ENCODE results near the gene TGIF2.
"Not testable (repeated sequence)": the region's sequence is repeated elsewhere in the genome, so short reads cannot be mapped to it uniquely, and the experiment has no call there.

The TGIF2 gene

GRCh38 chr20:36547186-36548005 lies 26.0 kb upstream of the TGIF2 start:
- no peak for DNase-seq

- DNase-seq: no peak
These were observed 25.4 kb upstream of the TGIF2 start for GRCh38 chr20:36548006-36548315.

DNA sequence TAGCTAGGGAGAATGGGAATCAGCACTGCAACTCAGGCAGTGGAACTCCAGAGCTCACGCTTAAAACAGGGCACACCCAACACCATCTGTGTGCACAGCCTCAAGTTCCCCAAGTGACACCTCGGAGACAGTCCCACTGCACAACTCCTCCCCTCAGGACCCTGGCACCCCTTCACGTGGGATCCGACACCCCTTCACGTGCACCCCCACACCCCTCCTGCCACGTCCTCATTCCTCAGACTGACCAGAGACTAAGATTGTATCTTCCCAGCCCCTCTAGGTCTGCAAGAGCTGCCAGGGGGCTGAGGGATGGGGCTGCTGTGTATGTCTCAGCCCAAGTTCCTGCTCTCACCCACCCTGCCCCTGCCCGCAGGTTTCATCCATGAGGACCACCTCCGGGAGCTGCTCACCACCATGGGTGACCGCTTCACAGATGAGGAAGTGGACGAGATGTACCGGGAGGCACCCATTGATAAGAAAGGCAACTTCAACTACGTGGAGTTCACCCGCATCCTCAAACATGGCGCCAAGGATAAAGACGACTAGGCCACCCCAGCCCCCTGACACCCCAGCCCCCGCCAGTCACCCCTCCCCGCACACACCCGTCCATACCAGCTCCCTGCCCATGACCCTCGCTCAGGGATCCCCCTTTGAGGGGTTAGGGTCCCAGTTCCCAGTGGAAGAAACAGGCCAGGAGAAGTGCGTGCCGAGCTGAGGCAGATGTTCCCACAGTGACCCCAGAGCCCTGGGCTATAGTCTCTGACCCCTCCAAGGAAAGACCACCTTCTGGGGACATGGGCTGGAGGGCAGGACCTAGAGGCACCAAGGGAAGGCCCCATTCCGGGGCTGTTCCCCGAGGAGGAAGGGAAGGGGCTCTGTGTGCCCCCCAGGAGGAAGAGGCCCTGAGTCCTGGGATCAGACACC lies 24.4 kb upstream of the TGIF2 start:
- DNase-seq: no peak

DNA sequence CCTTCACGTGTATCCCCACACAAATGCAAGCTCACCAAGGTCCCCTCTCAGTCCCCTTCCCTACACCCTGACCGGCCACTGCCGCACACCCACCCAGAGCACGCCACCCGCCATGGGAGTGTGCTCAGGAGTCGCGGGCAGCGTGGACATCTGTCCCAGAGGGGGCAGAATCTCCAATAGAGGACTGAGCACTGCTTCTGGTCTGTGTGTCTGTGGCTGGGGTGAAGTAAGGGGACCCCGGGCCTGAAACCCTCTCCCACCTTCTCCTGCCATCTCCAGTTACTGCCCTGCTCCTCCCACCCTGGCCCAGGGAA lies 23.8 kb upstream of the TGIF2 start:
- DNase-seq: no peak

DNA sequence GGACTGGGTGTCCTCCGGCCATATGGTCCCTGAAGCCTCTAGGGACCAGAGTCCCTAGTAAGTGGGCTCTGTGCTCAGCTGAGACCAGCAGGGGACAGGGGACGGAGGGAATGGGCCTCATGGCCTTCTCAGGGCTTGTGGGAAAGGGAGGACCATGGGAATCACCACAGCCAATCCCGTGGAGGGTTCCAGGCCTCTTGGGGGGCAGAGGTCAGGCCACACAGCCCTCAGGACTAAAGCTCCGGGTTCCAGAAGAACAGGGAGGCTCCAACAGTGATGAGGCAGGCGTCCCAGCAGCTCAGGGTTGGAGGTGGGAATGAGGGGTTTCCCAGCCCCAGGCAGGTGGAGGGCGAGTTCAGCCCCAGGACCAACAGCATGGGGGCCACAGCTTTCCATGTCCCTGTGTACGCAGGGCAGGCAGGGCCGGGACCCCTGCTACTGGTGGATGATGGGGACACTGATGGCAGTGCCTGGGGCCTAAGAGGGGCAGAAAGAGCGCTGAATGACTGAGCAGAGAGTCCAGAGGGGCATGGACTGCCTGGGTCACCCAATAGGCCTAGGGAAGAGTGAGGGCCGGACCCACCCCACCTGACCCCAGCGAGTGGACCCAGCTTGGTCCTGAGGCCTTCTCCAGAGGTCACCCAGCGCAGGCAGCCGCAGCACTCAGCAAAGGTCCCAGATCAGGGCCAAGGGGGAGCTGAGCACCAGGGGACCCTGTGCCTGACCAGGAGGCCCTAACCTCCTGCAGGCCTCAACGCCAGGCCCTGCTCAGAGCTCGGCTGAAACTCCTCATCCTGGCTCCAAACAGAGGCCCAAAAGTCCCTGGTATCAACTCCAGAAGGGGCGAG lies 23.2 kb upstream of the TGIF2 start:
- no peak for DNase-seq

DNA sequence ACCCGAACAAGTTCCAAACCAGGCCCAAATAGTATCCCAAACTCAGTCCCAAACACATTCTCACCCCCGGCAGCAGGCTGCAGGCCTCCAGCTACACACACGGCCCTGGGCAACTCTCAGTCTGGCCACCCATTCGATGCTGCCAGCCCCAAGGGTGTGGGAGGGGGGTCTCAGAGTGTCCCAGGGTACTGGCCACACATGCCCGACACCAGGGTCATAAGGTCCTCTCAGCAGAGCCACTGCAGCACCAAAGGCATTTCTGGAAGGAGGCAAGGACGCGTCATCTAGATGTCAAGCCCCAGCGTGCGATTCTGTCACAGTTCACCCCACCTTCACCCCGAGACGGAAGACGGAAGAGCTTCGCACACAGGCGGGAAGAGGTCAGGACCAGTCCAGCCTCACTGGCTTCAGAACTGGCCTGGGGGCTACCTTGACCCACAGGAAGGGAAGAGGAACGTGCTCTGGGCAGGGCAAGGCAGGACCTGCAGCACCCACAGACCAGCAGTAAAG lies 22.6 kb upstream of the TGIF2 start:
- no peak for DNase-seq

GRCh38 chr20:36555248-36555647 lies 18.1 kb upstream of the TGIF2 start:
- no peak for DNase-seq

- no peak for DNase-seq
These were observed 10.7 kb upstream of the TGIF2 start for GRCh38 chr20:36562724-36563123.

GRCh38 chr20:36563374-36563773 lies 10.0 kb upstream of the TGIF2 start:
- DNase-seq: no peak

DNA sequence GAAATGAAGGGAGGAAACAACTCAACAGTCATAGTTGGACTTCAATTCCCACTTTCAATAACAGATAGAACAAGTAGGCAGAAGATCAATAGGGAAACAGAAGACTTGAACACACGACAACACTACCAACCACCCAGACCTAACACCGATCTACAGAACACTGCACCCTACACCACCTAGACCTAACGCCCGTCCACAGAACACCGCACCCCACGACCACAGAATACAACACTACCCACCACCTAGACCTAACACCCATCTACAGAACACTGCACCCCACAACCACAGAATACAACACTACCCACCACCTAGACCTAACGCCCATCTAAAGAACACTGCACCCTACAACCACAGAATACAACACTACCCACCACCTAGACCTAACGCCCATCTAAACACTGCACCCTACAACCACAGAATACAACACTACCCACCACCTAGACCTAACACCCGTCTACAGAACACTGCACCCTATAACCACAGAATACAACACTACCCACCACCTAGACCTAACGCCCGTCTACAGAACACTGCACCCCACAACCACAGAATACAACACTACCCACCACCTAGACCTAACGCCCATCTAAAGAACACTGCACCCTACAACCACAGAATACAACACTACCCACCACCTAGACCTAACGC lies 9.2 kb upstream of the TGIF2 start:
- not testable (repeated sequence) for DNase-seq

DNA sequence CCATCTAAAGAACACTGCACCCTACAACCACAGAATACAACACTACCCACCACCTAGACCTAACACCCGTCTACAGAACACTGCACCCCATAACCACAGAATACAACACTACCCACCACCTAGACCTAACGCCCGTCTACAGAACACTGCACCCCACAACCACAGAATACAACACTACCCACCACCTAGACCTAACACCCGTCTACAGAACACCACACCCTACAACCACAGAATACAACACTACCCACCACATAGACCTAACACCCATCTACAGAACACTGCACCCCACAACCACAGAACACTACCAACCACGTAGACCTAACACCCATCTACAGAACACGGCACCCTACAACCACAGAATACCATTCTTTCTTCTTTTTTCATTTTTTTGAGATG lies 8.7 kb upstream of the TGIF2 start:
- DNase-seq: not testable (repeated sequence)

- DNase-seq: no peak
These were observed 7.9 kb upstream of the TGIF2 start for GRCh38 chr20:36565520-36565919.

DNA sequence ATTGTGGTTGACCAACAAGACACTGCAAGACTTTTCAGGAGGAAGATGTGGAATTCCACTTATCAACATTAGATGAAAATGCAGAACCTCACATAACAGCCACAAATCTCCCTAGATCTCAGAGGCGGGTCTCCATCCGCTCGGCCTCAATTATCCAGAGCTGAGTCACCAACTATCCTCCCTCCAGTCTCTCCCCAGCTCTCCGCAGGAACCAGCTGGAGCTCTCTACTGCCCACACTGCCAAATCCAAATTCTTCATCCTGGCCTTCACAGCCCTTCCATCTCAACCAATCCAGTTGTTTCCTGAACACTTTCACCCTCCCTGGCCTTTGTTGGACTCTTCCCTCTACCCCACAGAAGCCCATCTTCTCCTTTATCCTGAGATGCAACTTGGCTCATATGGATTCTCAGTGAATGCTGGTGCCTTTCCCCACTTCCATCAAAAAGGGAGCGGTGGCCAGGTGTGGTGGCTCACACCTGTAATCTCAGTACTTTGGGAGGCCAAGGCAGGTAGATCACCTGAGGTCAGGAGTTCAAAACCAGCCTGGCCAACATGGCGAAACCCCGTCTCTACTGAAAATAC lies 3.5 kb upstream of the TGIF2 start:
- DNase-seq: no peak

DNA sequence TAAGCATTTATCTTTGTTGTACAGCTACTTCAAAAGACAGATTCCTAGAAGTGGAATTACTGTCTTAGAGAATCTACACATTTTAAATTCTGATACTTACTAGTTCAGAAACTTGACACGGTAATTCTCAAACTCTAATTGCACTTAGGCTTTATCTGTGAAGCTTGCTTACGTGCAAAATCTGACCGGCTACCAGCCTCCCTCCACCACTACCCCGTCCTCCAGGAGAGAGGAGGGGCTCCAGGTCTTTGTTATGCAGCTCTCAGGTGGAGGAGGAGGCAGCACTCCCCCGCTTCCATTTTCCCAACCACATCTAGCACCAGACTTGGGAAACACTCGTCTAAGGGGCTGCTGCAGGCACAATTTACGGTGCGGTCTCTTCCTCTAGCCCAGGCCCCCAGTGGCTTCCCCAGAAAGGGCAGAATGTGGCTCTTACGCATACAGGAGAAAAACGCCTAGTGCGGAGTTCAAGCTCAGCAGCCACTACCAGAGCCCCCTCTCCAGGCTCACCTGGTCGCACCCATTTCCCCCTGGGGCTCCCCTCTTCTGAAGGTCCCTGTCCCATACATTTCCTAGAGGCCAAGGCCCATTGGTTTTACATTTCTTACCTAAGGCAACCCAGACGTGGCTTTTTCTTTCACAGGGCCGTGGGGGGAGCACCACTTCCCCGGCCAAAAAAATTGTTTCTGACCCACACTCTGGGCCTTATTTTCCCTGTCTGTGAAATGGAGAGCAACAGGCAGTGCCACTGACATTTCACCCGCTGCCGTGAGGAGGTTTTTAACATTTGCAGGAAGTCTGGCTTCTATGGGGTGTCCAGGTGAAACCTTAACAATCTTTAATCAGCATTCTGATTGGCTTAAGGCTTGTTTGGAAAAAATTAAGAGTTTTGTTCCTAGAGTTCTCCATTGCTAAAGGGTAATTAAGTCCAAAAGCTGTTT lies 1.6 kb upstream of the TGIF2 start:
- DNase-seq: no peak

- DNase-seq: peak; percentile 70 to 76
These were observed 695 bp upstream of the TGIF2 start for GRCh38 chr20:36572701-36573102.

DNA sequence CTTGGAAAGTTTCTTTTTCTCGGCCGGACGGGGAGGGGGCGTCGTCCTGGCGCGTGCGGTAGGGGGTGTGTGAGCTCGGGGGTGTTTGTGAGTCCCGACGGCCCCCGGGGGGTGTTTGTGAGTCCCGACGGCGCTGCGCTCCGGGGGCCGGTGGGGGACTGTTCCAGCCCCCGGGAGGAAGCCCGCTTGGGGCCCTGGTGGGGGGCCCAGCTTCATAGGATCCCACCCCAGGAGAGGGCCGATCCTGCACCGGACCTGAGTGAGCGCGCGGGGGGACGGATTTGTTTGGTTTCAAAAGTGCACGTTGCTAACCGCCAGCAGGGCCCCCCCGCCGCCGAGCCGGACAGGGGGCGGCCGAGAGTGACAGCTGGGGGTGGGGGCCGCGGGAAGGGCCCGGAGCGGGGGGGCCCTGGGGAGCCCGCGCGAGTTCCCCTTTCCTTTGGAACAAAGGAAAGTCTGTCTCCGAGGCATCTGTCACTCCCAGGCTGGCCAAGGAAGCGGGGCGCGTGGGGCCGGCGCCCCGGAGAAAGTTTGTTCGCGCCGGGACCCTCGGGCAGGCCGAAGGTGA lies 485 bp downstream of the TGIF2 start:
- DNase-seq: peak; percentile 19 to 40

- peak; percentile 47 to 52 for DNase-seq
These were observed 1.2 kb downstream of the TGIF2 start for GRCh38 chr20:36574366-36575135.

- no peak for DNase-seq
These were observed 2.7 kb downstream of the TGIF2 start for GRCh38 chr20:36576081-36576445.

DNA sequence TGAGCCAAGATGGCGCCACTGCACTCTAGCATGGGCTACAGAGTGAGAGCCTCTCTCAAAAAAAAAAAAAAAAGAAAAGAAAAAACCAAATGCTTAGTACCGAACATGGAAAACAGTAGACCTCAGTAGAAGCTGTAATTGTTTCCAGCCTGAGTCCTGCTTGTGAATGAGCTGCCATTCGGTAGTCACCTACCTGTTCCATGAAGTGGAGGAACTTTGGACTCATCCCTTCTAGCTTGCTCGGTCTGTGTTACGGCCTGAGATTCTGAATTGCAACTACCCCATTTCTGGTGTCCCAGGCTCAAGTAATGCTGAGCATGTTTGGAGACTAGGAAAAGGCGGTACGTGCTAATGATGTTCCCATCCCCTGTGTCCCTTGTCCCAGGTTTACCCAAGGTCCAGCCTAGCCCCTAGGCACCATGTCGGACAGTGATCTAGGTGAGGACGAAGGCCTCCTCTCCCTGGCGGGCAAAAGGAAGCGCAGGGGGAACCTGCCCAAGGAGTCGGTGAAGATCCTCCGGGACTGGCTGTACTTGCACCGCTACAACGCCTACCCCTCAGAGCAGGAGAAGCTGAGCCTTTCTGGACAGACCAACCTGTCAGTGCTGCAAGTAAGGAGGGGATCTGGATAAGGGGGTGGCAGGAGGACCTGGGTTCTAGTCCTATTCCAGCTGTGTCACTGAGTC lies 5.1 kb downstream of the TGIF2 start:
- no peak for DNase-seq

All from activated CD4-positive, alpha-beta T cell treated with anti-CD3 and anti-CD28 coated beads, Interleukin-2, amount 50 U/mL, for 48 hours (primary cell).